HepG2 (cell line): ENCODE data around the gene HOXA1. TPM values are rescaled to one million over a fixed set of nuclear protein-coding genes. Genes with fewer than 3 reads are reported as not detected.

ENCODE experiments used
- AHR ChIP-seq: IDR thresholded peaks from 2 replicates; pipeline ENCODE4 v1.6.1; 2018; ENCODE audit warnings: missing genetic modification reagents, missing compliant biosample characterization
- ATRX ChIP-seq: sonication (generic); formaldehyde crosslinking; IDR thresholded peaks from 2 replicates; pipeline ENCODE4 v1.4.0; 2020; ENCODE audit warnings: missing genetic modification reagents, borderline replicate concordance
- ETV5 ChIP-seq: IDR thresholded peaks from 2 replicates; pipeline ENCODE4 v1.6.1; 2018; ENCODE audit warnings: missing biosample characterization, missing genetic modification reagents, inconsistent platforms, borderline replicate concordance
- IKZF5 ChIP-seq: IDR thresholded peaks from 2 replicates; pipeline ENCODE4 v1.6.1; 2018; ENCODE audit warnings: missing genetic modification reagents, mild to moderate bottlenecking, missing compliant biosample characterization
- IRF2 ChIP-seq: IDR thresholded peaks from 2 replicates; pipeline ENCODE4 v1.6.1; 2018; ENCODE audit warnings: missing genetic modification reagents, missing compliant biosample characterization
- MAZ ChIP-seq, 2 experiments: sonication (generic) in 1 of 2; formaldehyde crosslinking in 1 of 2; IDR thresholded peaks; 2 replicates each; pipeline versions ENCODE4 v1.5.0 to v1.6.1; 2012 to 2020; ENCODE audit warnings: low read depth in 2 of 2, mild to moderate bottlenecking in 2 of 2, borderline replicate concordance in 1 of 2, improper control_type of control experiment in 1 of 2, low read length in 1 of 2, missing genetic modification reagents in 1 of 2, moderate library complexity in 1 of 2
- NFKBIZ ChIP-seq: IDR thresholded peaks from 2 replicates; pipeline ENCODE4 v1.6.1; 2018; ENCODE audit warnings: missing genetic modification reagents, missing compliant biosample characterization
- NFYB ChIP-seq: sonication (generic); formaldehyde crosslinking; IDR thresholded peaks from 2 replicates; pipeline ENCODE4 v1.4.0; 2020; ENCODE audit warnings: missing genetic modification reagents
- NONO ChIP-seq, 2 experiments: fragments of 450-650 bp in 1 of 2; sonication (generic) in 1 of 2; formaldehyde crosslinking in 1 of 2; IDR thresholded peaks in 1 of 2; conservative IDR thresholded peaks in 1 of 2; 2 replicates each; pipeline versions ENCODE4 v1.6.1 to v1.8.0; 2017 to 2022; ENCODE audit warnings: mild to moderate bottlenecking in 1 of 2, missing genetic modification reagents in 1 of 2, moderate library complexity in 1 of 2
- RBAK ChIP-seq: sonication (generic); formaldehyde crosslinking; IDR thresholded peaks from 2 replicates; pipeline ENCODE4 v1.5.1; 2020; ENCODE audit warnings: mild to moderate bottlenecking, missing genetic modification reagents
- RXRB ChIP-seq: IDR thresholded peaks from 2 replicates; pipeline ENCODE4 v1.6.1; 2016; ENCODE audit warnings: borderline replicate concordance, missing genetic modification reagents, missing compliant biosample characterization
- SMAD1 ChIP-seq: sonication (generic); formaldehyde crosslinking; IDR thresholded peaks from 2 replicates; pipeline ENCODE4 v1.4.0; 2020; ENCODE audit warnings: missing genetic modification reagents, low read depth, mild to moderate bottlenecking, borderline replicate concordance
- TAF1 ChIP-seq: sonication (generic); formaldehyde crosslinking; IDR thresholded peaks from 2 replicates; pipeline ENCODE4 v1.4.0; 2020; ENCODE audit warnings: missing genetic modification reagents
- TOE1 ChIP-seq: sonication (generic); formaldehyde crosslinking; IDR thresholded peaks from 2 replicates; pipeline ENCODE4 v1.4.0; 2020; ENCODE audit warnings: mild to moderate bottlenecking, missing genetic modification reagents
- ZFP1 ChIP-seq: IDR thresholded peaks from 2 replicates; pipeline ENCODE4 v1.6.1; 2016
- ZNF275 ChIP-seq: sonication (generic); formaldehyde crosslinking; IDR thresholded peaks from 2 replicates; pipeline ENCODE4 v1.8.0; 2022; ENCODE audit warnings: missing genetic modification reagents, mild to moderate bottlenecking, inconsistent platforms, borderline replicate concordance
- ZNF362 ChIP-seq: sonication (generic); formaldehyde crosslinking; IDR thresholded peaks from 2 replicates; pipeline ENCODE4 v1.4.0; 2020; ENCODE audit warnings: missing genetic modification reagents, mild to moderate bottlenecking, borderline replicate concordance
- ZNF607 ChIP-seq: sonication (generic); formaldehyde crosslinking; IDR thresholded peaks from 2 replicates; pipeline ENCODE4 v1.5.1; 2020; ENCODE audit warnings: missing genetic modification reagents, mild to moderate bottlenecking, borderline replicate concordance
- ZNF687 ChIP-seq: sonication (generic); formaldehyde crosslinking; IDR thresholded peaks from 2 replicates; pipeline ENCODE4 v1.5.1; 2020; ENCODE audit warnings: mild to moderate bottlenecking, missing genetic modification reagents, moderate library complexity
- ZNF720 ChIP-seq: sonication (generic); formaldehyde crosslinking; IDR thresholded peaks from 2 replicates; pipeline ENCODE4 v1.4.0; 2020; ENCODE audit warnings: missing genetic modification reagents
- ZNF883 ChIP-seq: sonication (generic); formaldehyde crosslinking; IDR thresholded peaks from 2 replicates; pipeline ENCODE4 v1.5.1; 2020; ENCODE audit warnings: mild to moderate bottlenecking, missing genetic modification reagents; ENCODE audit errors: not compliant biosample characterization
- polyA plus RNA-seq, 8 experiments: library from polyadenylated mRNA; depleted of rRNA in 3 of 8; stranded (reverse) in 7 of 8; unstranded in 1 of 8; fragments of >200 nt; fragmentation: Illumina TruSeq in 4 of 8; extraction: Trizol in 4 of 8; gene quantifications; 2 replicates each; pipeline versions ENCODE4 v1.2.1 to v1.2.3, GENCODE V29; 2011 to 2016; ENCODE audit warnings: low read depth in 4 of 8, missing spikeins in 1 of 8, mixed read lengths in 1 of 8; ENCODE audit not compliant: insufficient read depth in 1 of 8
- total RNA-seq, 5 experiments: library from RNA; depleted of rRNA; stranded (reverse); fragments of >200 nt; fragmentation: Illumina TruSeq; extraction: Trizol; gene quantifications; 2 replicates each; pipeline ENCODE4 v1.2.3, GENCODE V29; 2016; ENCODE audit warnings: low read depth in 1 of 5

Gene HOXA1
- total and polyA plus RNA-seq, 2 of the 13 experiments (the other 11 are each of a cell fraction or from before 2014, with no cell fraction given), result 0.18 to 0.20 TPM

GRCh38 chr7:27095897-27096767 lies at the start of gene HOXA1 (continued):
- TF ChIP-seq ZNF687 (CRISPR knock-in tag) (peak; percentile 57), ZNF883 (CRISPR knock-in tag) (peak; percentile 45), RBAK (no peak), SMAD1 (no peak), IRF2 (no peak), AHR (CRISPR knock-in tag) (no peak), NONO (IDR thresholded peaks at IDR 0.05) (no peak), NONO (CRISPR knock-in tag; conservative IDR thresholded peaks at IDR 0.05) (no peak), ZFP1 (CRISPR knock-in tag) (no peak), ZNF275 (no peak), RXRB (no peak), ZNF720 (CRISPR knock-in tag) (no peak), ATRX (no peak), MAZ (IDR thresholded peaks at IDR 0.05; ENCODE audit: borderline replicate concordance, low read depth, low read length) (no peak), MAZ (CRISPR knock-in tag; IDR thresholded peaks at IDR 0.05; ENCODE audit: low read depth) (no peak), ETV5 (CRISPR knock-in tag) (no peak), NFYB (CRISPR knock-in tag) (peak; percentile 53; the same call in 1 of the 2 replicates), IKZF5 (CRISPR knock-in tag) (no peak), TOE1 (no peak), ZNF607 (CRISPR knock-in tag) (no peak), NFKBIZ (CRISPR knock-in tag) (no peak), TAF1 (CRISPR knock-in tag) (peak; percentile 38; the same call in 1 of the 2 replicates), ZNF362 (CRISPR knock-in tag) (no peak)
